RWPE2 (cell line): ENCODE results near the gene C20orf204.

Experiments
- ATAC-seq: fragments of 200-7000 bp; cut with Tn5 transposase; 3 replicates; pipeline ENCODE4 v1.9.1; 2021; ENCODE audit warnings: low read depth
- DNase-seq: peaks from one replicate; pipeline ENCODE4 v3.0.0-alpha.2; 2020; ENCODE audit warnings: low spot score
- H3K27ac ChIP-seq: fragments of 450-650 bp; 2 replicates; pipeline ENCODE4 v1.5.1; 2017; ENCODE audit warnings: mild to moderate bottlenecking; ENCODE audit not compliant: poor library complexity, severe bottlenecking
- H3K27me3 ChIP-seq: fragments of 250-450 bp; sonication (Bioruptor Pico); 2 replicates; pipeline ENCODE4 v1.5.1; 2021; ENCODE audit warnings: mild to moderate bottlenecking, moderate library complexity; ENCODE audit not compliant: insufficient read depth, poor library complexity, severe bottlenecking
- H3K36me3 ChIP-seq: fragments of 250-450 bp; sonication (Bioruptor Pico); 2 replicates; pipeline ENCODE4 v1.5.1; 2020; ENCODE audit warnings: low read depth, mild to moderate bottlenecking, moderate library complexity
- H3K4me1 ChIP-seq: fragments of 250-450 bp; sonication (Bioruptor Pico); 2 replicates; pipeline ENCODE4 v1.5.1; 2021; ENCODE audit warnings: mild to moderate bottlenecking, moderate library complexity; ENCODE audit not compliant: insufficient read depth, poor library complexity, severe bottlenecking
- H3K4me3 ChIP-seq: fragments of 250-450 bp; sonication (Bioruptor Pico); 2 replicates; pipeline ENCODE4 v1.5.1; 2021; ENCODE audit warnings: mild to moderate bottlenecking, moderate library complexity; ENCODE audit not compliant: severe bottlenecking
- H3K9me3 ChIP-seq: fragments of 250-450 bp; sonication (Bioruptor Pico); 2 replicates; pipeline ENCODE4 v1.5.1; 2021; ENCODE audit warnings: mild to moderate bottlenecking, moderate library complexity; ENCODE audit not compliant: severe bottlenecking
- CTCF ChIP-seq: fragments of 450-650 bp; IDR thresholded peaks from one replicate; pipeline ENCODE4 v1.5.1; 2017; ENCODE audit warnings: mild to moderate bottlenecking, moderate library complexity; ENCODE audit not compliant: poor library complexity, severe bottlenecking

The C20orf204 gene

GRCh38 chr20:64082126-64082731, 46.2 kb downstream of the C20orf204 start:
- H3K4me1 ChIP-seq: peaks cover 10% of the 10 kb centered on the region

GRCh38 chr20:64082820-64083377, 46.9 kb downstream of the C20orf204 start:
- DNase-seq (no peak), ATAC-seq (no peak)
- H3K4me1 ChIP-seq: peaks cover 10% of the 10 kb centered on the region
- H3K4me3 ChIP-seq: peak overlapping the region; percentile 37
- TF ChIP-seq CTCF: no peak
- no peaks in the 10 kb centered on the region for H3K36me3 ChIP-seq
- no peaks in the 10 kb centered on the region for H3K9me3 ChIP-seq
- H3K27ac ChIP-seq: no peak overlapping the region
- H3K27me3 ChIP-seq: peaks cover 20% of the 10 kb centered on the region

More at GRCh38 chr20:64082126-64082731, 46.2 kb downstream of the C20orf204 start:
- no peak for TF ChIP-seq CTCF
- ATAC-seq: no peak
- Histone ChIP-seq H3K4me3 (no peak overlapping the region), H3K27ac (no peak overlapping the region), H3K27me3 (peaks cover 20% of the 10 kb centered on the region), H3K36me3 (no peaks in the 10 kb centered on the region), H3K9me3 (no peaks in the 10 kb centered on the region)
- DNase-seq: no peak

- H3K4me3 ChIP-seq: peak overlapping the region; percentile 37
- peak; percentile 58 for ATAC-seq
- peak; percentile 100 for TF ChIP-seq CTCF
- no peak for DNase-seq
- H3K27me3 ChIP-seq: peaks cover 20% of the 10 kb centered on the region
- H3K27ac ChIP-seq: no peak overlapping the region
- no peaks in the 10 kb centered on the region for H3K9me3 ChIP-seq
- no peaks in the 10 kb centered on the region for H3K36me3 ChIP-seq
- H3K4me1 ChIP-seq: peaks cover 6% of the 10 kb centered on the region
These were observed 47.4 kb downstream of the C20orf204 start for GRCh38 chr20:64083378-64083803.

- no peak within 1 kb of the TSS for H3K27ac ChIP-seq
- no peaks in the 10 kb centered on the region for H3K36me3 ChIP-seq
- no peak for DNase-seq
- H3K27me3 ChIP-seq: peaks cover 20% of the 10 kb centered on the region
- peak within 1 kb of the TSS; percentile 37 for H3K4me3 ChIP-seq
- H3K4me1 ChIP-seq: no peaks in the 10 kb centered on the region
- peak; percentile 1 for ATAC-seq
- no peaks in the 10 kb centered on the region for H3K9me3 ChIP-seq
- peak; percentile 93 for TF ChIP-seq CTCF
These were observed 48.1 kb downstream of the C20orf204 start, which contains the start of gene LKAAEAR1 for GRCh38 chr20:64083804-64084684. Gene LKAAEAR1 (minus strand): TSS chr20:64084398. CDS start chr20:64084219, 179 bp downstream.
